ENCODE measurements around the gene TRUB1.

DNA sequence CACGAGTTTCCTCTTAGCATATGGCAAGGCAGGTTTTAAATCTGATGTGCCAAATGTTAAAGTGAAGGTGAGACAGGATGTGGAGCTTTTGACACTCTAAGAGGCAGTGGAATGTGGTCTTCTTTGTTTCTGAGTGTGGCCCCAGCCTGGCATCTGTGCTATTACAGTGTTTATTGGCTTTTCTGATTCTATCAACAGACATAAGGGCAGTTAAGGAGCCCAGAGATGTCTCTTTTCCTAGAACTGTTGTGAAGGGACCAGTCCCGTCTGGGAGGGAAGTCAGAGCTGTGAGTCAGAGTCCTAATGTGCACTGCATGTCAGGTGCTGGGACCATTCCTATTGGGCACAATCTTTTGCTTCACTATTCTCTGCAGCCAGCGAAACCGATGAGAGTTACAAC is 32.5 kb downstream of the TRUB1 start:
- TF ChIP-seq, protein P1, sequence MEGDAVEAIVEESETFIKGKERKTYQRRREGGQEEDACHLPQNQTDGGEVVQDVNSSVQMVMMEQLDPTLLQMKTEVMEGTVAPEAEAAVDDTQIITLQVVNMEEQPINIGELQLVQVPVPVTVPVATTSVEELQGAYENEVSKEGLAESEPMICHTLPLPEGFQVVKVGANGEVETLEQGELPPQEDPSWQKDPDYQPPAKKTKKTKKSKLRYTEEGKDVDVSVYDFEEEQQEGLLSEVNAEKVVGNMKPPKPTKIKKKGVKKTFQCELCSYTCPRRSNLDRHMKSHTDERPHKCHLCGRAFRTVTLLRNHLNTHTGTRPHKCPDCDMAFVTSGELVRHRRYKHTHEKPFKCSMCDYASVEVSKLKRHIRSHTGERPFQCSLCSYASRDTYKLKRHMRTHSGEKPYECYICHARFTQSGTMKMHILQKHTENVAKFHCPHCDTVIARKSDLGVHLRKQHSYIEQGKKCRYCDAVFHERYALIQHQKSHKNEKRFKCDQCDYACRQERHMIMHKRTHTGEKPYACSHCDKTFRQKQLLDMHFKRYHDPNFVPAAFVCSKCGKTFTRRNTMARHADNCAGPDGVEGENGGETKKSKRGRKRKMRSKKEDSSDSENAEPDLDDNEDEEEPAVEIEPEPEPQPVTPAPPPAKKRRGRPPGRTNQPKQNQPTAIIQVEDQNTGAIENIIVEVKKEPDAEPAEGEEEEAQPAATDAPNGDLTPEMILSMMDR (IDR thresholded peaks at IDR 0.05; ENCODE audit: borderline replicate concordance, extremely low read depth, low read length, poor library complexity, severe bottlenecking), result no peak
- TF ChIP-seq EZH2 (IDR thresholded peaks at IDR 0.05; ENCODE audit: borderline replicate concordance, low read depth, low read length, severe bottlenecking), result no peak

All from DND-41 (cell line).